Stomach (tissue), 9 donors: ENCODE measurements around the gene CENPA. TPM values are rescaled to one million over a fixed set of nuclear protein-coding genes. Genes with fewer than 3 reads are reported as not detected.

Experiments used
- DNase-seq, 2 donors: peaks; one replicate each; pipeline versions ENCODE4 v3.0.0 to v3.0.0-alpha.2; 2013 to 2019
- H3K27ac ChIP-seq, 5 donors: fragments of 200-600 bp in 4 of 5; sonication (generic) in 4 of 5; one replicate each; pipeline ENCODE4 v1.5.1; 2013 to 2019; ENCODE audit warnings: mild to moderate bottlenecking in 1 of 5, moderate library complexity in 1 of 5
- H3K27me3 ChIP-seq, 3 donors: fragments of 200-600 bp; sonication (generic); one replicate each; pipeline ENCODE4 v1.5.1; 2017 to 2019; ENCODE audit warnings: mixed run types in 1 of 3
- H3K36me3 ChIP-seq, 4 donors: fragments of 200-600 bp; sonication (generic); 1 replicate in 3 of 4; 2 replicates in 1 of 4; pipeline ENCODE4 v1.5.1; 2016 to 2019
- H3K4me1 ChIP-seq, 4 donors: fragments of 200-600 bp; sonication (generic); one replicate each; pipeline ENCODE4 v1.5.1; 2016 to 2019
- H3K4me3 ChIP-seq, 4 donors: fragments of 200-600 bp; sonication (generic) in 3 of 4; one replicate each; pipeline ENCODE4 v1.5.1; 2016 to 2019; ENCODE audit warnings: mild to moderate bottlenecking in 1 of 4
- H3K9me3 ChIP-seq, 4 donors: fragments of 200-600 bp; sonication (generic); one replicate each; pipeline ENCODE4 v1.5.1; 2016 to 2019
- CTCF ChIP-seq, 7 experiments: fragments of 450-650 bp in 4 of 7; fragments of 200-600 bp in 3 of 7; sonication (generic) in 3 of 7; IDR thresholded peaks; one replicate each; pipeline ENCODE4 v1.5.1; 2016 to 2019; ENCODE audit warnings: antibody characterized with exemption in 7 of 7, control low read depth in 2 of 7, mild to moderate bottlenecking in 1 of 7
- EP300 ChIP-seq: sonication (generic); formaldehyde crosslinking; IDR thresholded peaks from one replicate; pipeline ENCODE4 v1.6.1; 2017; ENCODE audit warnings: antibody characterized with exemption
- POLR2A ChIP-seq, 4 donors: fragments of 450-650 bp; IDR thresholded peaks; one replicate each; pipeline ENCODE4 v1.6.1; 2016; ENCODE audit warnings: antibody characterized with exemption in 4 of 4, control low read depth in 2 of 4, mild to moderate bottlenecking in 1 of 4, moderate library complexity in 1 of 4
- POLR2AphosphoS5 ChIP-seq, 3 donors: sonication (generic); formaldehyde crosslinking; IDR thresholded peaks; one replicate each; pipeline ENCODE4 v1.6.1; 2016; ENCODE audit warnings: antibody characterized with exemption in 3 of 3
- WGBS, 5 donors: extraction: QIAGEN DNeasy Blood & Tissue Kit in 3 of 5; methylation state at CpG; one replicate each; pipeline versions ENCODE4 v1.1.5 to v1.1.7; 2013 to 2018; 5-methylcytosine and 5-hydroxymethylcytosine counted together
- intact Hi-C: fragments of 100-400 bp; cut with DNase I; formaldehyde crosslinking; loops from one replicate; pipeline ENCODE4 v1.15.1; 2023; ENCODE audit warnings: low total_unique reads
- polyA plus RNA-seq, 3 donors: library from polyadenylated mRNA; stranded (reverse); fragments of 200-250 nt; gene quantifications; one replicate each; pipeline ENCODE4 v1.2.3, GENCODE V29; 2013
- total RNA-seq, 5 donors: library from RNA; depleted of rRNA; stranded (reverse); fragments of >200 nt; gene quantifications; one replicate each; pipeline versions ENCODE4 v1.1.0 to v1.2.3, GENCODE V29; 2014 to 2016
- donor health status: healthy with polysubstance abuse.
- donor health status: Bipolar disorder and iron deficiency.
- donor health status: healthy.

The CENPA gene
- total and polyA plus RNA-seq, 8 donors, result 2.0 to 4.0 (median 2.7) TPM; not detected in 4

GRCh38 chr2:26768759-26769088, 17.1 kb upstream of the CENPA start:
- H3K4me1 ChIP-seq, result peaks cover 49 to 92% (median 85%) of the 10 kb centered on the region in 4 donors

GRCh38 chr2:26769089-26769761, 16.6 kb upstream of the CENPA start:
- intact Hi-C loops, result no loop called here
- H3K36me3 ChIP-seq, result peaks cover 3 to 7% (median 6%) of the 10 kb centered on the region in 4 donors
- WGBS, 5 donors, result 48 to 65% (median 57%) methylated on average over 14 of the region's 14 CpGs
- H3K27me3 ChIP-seq, result no peaks in the 10 kb centered on the region
- peaks cover 49 to 96% (median 83%) of the 10 kb centered on the region in 4 donors for H3K4me1 ChIP-seq
- peak; percentile 53 to 65 for DNase-seq
- no peak overlapping the region for H3K4me3 ChIP-seq
- H3K9me3 ChIP-seq, result no peaks in the 10 kb centered on the region
- peak overlapping the region in 4 of 5 donors; percentile 59 to 85 (median 78) for H3K27ac ChIP-seq
- TF ChIP-seq POLR2AphosphoS5 (IDR thresholded peaks at IDR 0.05) (peak in 2 of 3 donors; percentile 48 to 69), EP300 (no peak), POLR2A (IDR thresholded peaks at IDR 0.05) (no peak)

More at GRCh38 chr2:26768759-26769088, 17.1 kb upstream of the CENPA start:
- 95 to 98% (median 96%) methylated on average over 3 of the region's 3 CpGs for WGBS, 5 donors
- H3K36me3 ChIP-seq, result peaks cover 0 to 2% (median 1%) of the 10 kb centered on the region in 4 donors
- H3K4me3 ChIP-seq, result no peak overlapping the region
- intact Hi-C loops, result no loop called here
- H3K27ac ChIP-seq, result peak overlapping the region in 4 of 5 donors; percentile 59 to 85 (median 78)
- no peaks in the 10 kb centered on the region for H3K27me3 ChIP-seq
- DNase-seq, result no peak
- TF ChIP-seq POLR2A (IDR thresholded peaks at IDR 0.05), result no peak
- TF ChIP-seq CTCF (IDR thresholded peaks at IDR 0.05), result no peak
- no peak for TF ChIP-seq EP300
- TF ChIP-seq POLR2AphosphoS5 (IDR thresholded peaks at IDR 0.05), result no peak
- H3K9me3 ChIP-seq, result no peaks in the 10 kb centered on the region

GRCh38 chr2:26770986-26771586, 14.8 kb upstream of the CENPA start:
- WGBS, 5 donors, result 67 to 93% (median 80%) methylated on average over 3 to 6 of the region's 6 CpGs
- no peak overlapping the region for H3K4me3 ChIP-seq
- TF ChIP-seq CTCF (IDR thresholded peaks at IDR 0.05), result peak in 2 of 7 experiments; percentile 13 to 28
- TF ChIP-seq POLR2A (IDR thresholded peaks at IDR 0.05), result no peak
- TF ChIP-seq POLR2AphosphoS5 (IDR thresholded peaks at IDR 0.05), result peak in 1 of 3 donors; percentile 12
- peaks cover 40 to 80% (median 68%) of the 10 kb centered on the region in 4 donors for H3K4me1 ChIP-seq
- H3K27me3 ChIP-seq, result no peaks in the 10 kb centered on the region
- H3K27ac ChIP-seq, result peak overlapping the region in 4 of 5 donors; percentile 72 to 85 (median 79)
- H3K36me3 ChIP-seq, result peaks cover 19 to 26% (median 24%) of the 10 kb centered on the region in 4 donors
- intact Hi-C loops, result no loop called here
- peak; percentile 63 to 68 for DNase-seq
- H3K9me3 ChIP-seq, result no peaks in the 10 kb centered on the region

- intact Hi-C loops, result no loop called here
- Histone ChIP-seq H3K9me3 (no peaks in the 10 kb centered on the region), H3K36me3 (peaks cover 32 to 39% (median 37%) of the 10 kb centered on the region in 4 donors), H3K4me3 (peak overlapping the region in 1 of 4 donors; percentile 11), H3K4me1 (peaks cover 40 to 67% (median 57%) of the 10 kb centered on the region in 4 donors), H3K27ac (peak overlapping the region; percentile 28 to 85 (median 74)), H3K27me3 (no peaks in the 10 kb centered on the region)
- 31 to 36% (median 33%) methylated on average over 13 of the region's 13 CpGs for WGBS, 5 donors
- peak; percentile 81 to 96 for DNase-seq
- TF ChIP-seq CTCF (IDR thresholded peaks at IDR 0.05) (no peak), POLR2A (IDR thresholded peaks at IDR 0.05) (no peak), EP300 (no peak), POLR2AphosphoS5 (IDR thresholded peaks at IDR 0.05) (peak; percentile 86 to 94 (median 88))
These were observed 13.5 kb upstream of the CENPA start for GRCh38 chr2:26772064-26773001.
